ENCODE measurements around the gene G3BP1. TPM values are rescaled to one million over a fixed set of nuclear protein-coding genes. Genes with fewer than 3 reads are reported as not detected.

The G3BP1 gene
- 158 and 224 TPM in 2 replicates for total RNA-seq

GRCh38 chr5:151771259-151772028 lies at the start of gene G3BP1:
G3BP1 (plus strand) TSS chr5:151771954; CDS start chr5:151786621, 14,667 bp downstream.

DNA sequence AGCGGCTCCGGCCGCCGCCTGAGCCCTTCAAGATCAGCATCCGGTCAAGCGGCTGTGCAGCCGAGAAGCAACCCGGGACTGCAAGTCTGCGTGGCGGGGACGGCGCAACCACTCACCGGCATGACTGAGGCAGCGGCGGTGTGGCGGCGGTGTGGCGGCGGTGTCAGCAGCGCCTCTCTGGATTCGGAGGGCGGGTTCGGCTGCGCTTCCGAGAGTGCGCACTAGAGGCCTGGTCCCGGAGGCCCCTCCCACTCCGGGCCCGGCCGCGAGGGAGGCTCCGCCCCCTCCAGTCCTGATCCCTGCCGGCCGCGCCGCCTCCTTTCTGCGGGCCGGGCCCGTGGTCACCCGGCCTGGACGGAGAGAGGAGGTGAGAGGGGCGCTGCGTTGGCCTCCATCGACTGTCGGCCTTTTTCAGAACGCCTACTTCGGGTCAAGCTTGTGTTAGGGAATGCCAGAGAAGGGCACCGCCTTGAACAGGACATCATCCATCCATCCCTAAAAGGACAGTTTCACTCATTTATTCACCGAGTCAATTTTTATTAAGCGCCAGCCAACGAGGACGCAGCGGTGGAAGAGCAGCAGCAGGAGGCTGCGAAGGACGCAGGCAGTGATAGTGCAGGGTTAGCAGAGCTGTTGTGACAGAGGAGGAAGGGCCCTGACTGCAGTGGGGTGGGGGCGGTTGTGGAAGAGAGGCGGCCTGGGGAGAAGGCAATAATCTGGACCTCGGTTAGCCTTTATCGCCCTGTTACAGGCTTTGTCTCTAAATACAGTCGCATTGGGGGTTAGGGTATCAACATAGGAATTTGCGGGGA lies 13.1 kb upstream of the G3BP1 start, which contains the start of gene ATOX1:
Gene ATOX1 (minus strand): TSS at position 202 of the 812 bp plus-strand sequence. CDS start 80 bp downstream, at position 122.

Other genes with a start within 250 kb of the G3BP1 start
- gene FAT2, start 180.6 kb upstream of the G3BP1 start, total RNA-seq = under 0.01 and 0.05 TPM in 2 replicates
- gene SPARC, start 85.0 kb upstream of the G3BP1 start, total RNA-seq = 2,182 and 3,745 TPM in 2 replicates
- gene ATOX1, start 13.3 kb upstream of the G3BP1 start, total RNA-seq = 83.6 and 103 TPM in 2 replicates
- not detected in 2 replicates for gene GLRA1, start 152.9 kb downstream of the G3BP1 start, total RNA-seq

All from smooth muscle cell of the umbilical artery (primary cell).